ENCODE measurements around the gene RNF144B. TPM values are rescaled to one million over a fixed set of nuclear protein-coding genes. Genes with fewer than 3 reads are reported as not detected.
A peak's percentile ranks its signal among the peaks of the same experiment; 100 is the strongest.

Gene RNF144B
- total and polyA plus RNA-seq, 9 of the 15 experiments (the other 6 are each of a cell fraction or from before 2014, with no cell fraction given) = 0.01 TPM; not detected in 8

DNA sequence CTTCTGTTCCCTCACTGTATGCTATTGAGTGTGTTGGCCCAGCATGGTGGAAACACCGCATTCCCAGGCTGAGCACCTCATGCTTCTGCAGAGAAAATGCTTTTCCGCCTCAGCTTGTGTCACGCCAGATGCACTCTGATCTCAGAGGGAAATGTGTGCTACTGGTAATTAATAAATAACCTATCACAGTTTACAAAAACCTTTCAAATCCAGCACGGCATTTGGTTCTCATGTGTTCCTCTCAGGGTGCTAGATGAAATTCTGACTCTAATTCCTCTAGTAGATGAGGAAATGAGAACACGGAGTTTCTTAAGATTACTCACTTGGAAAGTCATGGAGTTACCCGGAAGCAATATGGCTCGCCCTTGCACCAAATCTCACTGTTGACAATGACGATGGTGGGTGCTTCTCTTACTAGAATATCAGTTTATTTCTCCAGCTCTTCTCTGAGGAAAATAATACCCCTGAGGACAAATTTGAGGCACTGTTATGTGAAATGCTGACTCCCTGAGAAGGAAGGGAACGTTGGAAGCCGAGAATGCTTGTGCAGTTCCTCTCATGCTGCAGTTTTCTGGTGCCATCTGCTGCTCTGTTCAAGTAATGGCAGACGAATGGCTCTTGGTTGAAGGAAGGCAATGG lies 116.6 kb downstream of the RNF144B start (continued):
- TF ChIP-seq, protein P1, sequence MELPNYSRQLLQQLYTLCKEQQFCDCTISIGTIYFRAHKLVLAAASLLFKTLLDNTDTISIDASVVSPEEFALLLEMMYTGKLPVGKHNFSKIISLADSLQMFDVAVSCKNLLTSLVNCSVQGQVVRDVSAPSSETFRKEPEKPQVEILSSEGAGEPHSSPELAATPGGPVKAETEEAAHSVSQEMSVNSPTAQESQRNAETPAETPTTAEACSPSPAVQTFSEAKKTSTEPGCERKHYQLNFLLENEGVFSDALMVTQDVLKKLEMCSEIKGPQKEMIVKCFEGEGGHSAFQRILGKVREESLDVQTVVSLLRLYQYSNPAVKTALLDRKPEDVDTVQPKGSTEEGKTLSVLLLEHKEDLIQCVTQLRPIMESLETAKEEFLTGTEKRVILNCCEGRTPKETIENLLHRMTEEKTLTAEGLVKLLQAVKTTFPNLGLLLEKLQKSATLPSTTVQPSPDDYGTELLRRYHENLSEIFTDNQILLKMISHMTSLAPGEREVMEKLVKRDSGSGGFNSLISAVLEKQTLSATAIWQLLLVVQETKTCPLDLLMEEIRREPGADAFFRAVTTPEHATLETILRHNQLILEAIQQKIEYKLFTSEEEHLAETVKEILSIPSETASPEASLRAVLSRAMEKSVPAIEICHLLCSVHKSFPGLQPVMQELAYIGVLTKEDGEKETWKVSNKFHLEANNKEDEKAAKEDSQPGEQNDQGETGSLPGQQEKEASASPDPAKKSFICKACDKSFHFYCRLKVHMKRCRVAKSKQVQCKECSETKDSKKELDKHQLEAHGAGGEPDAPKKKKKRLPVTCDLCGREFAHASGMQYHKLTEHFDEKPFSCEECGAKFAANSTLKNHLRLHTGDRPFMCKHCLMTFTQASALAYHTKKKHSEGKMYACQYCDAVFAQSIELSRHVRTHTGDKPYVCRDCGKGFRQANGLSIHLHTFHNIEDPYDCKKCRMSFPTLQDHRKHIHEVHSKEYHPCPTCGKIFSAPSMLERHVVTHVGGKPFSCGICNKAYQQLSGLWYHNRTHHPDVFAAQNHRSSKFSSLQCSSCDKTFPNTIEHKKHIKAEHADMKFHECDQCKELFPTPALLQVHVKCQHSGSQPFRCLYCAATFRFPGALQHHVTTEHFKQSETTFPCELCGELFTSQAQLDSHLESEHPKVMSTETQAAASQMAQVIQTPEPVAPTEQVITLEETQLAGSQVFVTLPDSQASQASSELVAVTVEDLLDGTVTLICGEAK (IDR thresholded peaks at IDR 0.05) = peak; percentile 46
- TF ChIP-seq, protein P1 (CRISPR knock-in tag; IDR thresholded peaks at IDR 0.05) = no peak
- TF ChIP-seq, protein P2, sequence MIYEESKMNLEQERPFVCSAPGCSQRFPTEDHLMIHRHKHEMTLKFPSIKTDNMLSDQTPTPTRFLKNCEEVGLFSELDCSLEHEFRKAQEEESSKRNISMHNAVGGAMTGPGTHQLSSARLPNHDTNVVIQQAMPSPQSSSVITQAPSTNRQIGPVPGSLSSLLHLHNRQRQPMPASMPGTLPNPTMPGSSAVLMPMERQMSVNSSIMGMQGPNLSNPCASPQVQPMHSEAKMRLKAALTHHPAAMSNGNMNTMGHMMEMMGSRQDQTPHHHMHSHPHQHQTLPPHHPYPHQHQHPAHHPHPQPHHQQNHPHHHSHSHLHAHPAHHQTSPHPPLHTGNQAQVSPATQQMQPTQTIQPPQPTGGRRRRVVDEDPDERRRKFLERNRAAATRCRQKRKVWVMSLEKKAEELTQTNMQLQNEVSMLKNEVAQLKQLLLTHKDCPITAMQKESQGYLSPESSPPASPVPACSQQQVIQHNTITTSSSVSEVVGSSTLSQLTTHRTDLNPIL (CRISPR knock-in tag; IDR thresholded peaks at IDR 0.05) = no peak
- TF ChIP-seq NCOA4 (IDR thresholded peaks at IDR 0.05; ENCODE audit: partially characterized antibody) = no peak
- TF ChIP-seq SMAD3 (CRISPR knock-in tag; conservative IDR thresholded peaks at IDR 0.05) = no peak
- TF ChIP-seq ZNF232 (CRISPR knock-in tag; IDR thresholded peaks at IDR 0.05) = no peak
- no peak for TF ChIP-seq CCAR2 (IDR thresholded peaks at IDR 0.05; ENCODE audit: low read depth, low read length)
- TF ChIP-seq CBX3 (IDR thresholded peaks at IDR 0.05; ENCODE audit: borderline replicate concordance in 1 of 2, low read length in 2 of 2) = no peak
- TF ChIP-seq ZNF79 (CRISPR knock-in tag; IDR thresholded peaks at IDR 0.05; ENCODE audit: low read depth) = 0 out of 2 replicates have a peak, but pooled peaks have one; percentile 35
- TF ChIP-seq CC2D1A (IDR thresholded peaks at IDR 0.05) = peak; percentile 76
- TF ChIP-seq ZNF146 (CRISPR knock-in tag; IDR thresholded peaks at IDR 0.05; ENCODE audit: unreplicated experiment) = no peak
- no peak for TF ChIP-seq YBX1 (IDR thresholded peaks at IDR 0.05)
- TF ChIP-seq TCFL5 (CRISPR knock-in tag; conservative IDR thresholded peaks at IDR 0.05) = no peak
- TF ChIP-seq NCOR1 (IDR thresholded peaks at IDR 0.05) = no peak
- TF ChIP-seq ZNF134 (CRISPR knock-in tag; conservative IDR thresholded peaks at IDR 0.05) = no peak
- TF ChIP-seq STAG1 (CRISPR knock-in tag; IDR thresholded peaks at IDR 0.05; ENCODE audit: borderline replicate concordance) = peak; percentile 95; the same call in 1 of the 2 replicates
- no peak for TF ChIP-seq JUNB (CRISPR knock-in tag; conservative IDR thresholded peaks at IDR 0.05)
- TF ChIP-seq NBN (IDR thresholded peaks at IDR 0.05; ENCODE audit: low read depth) = no peak

All from K562 (cell line).